IMR-90 (cell line): ENCODE results near the gene GUCY1A2. TPM values are rescaled to one million over a fixed set of nuclear protein-coding genes. Genes with fewer than 3 reads are reported as not detected.

Experiments used
- ATAC-seq: fragments of 200-7000 bp; cut with Tn5 transposase; 2 replicates; pipeline ENCODE4 v1.9.1; 2020; ENCODE audit warnings: low read depth, mild to moderate bottlenecking, moderate library complexity
- BruUV-seq: library from RNA; stranded (reverse); fragments of 400-500 nt; replicated peaks from 2 replicates; lab custom pipeline; 2021; lab: Mats Ljungman, UMichigan
- CTCF ChIA-PET: fragments of 300-600 bp; formaldehyde crosslinking; extraction: SDS; loops from one replicate; lab custom pipeline; 2021; ENCODE audit warnings: antibody characterized with exemption; lab: Yijun Ruan, JAX
- POLR2A ChIA-PET: fragments of 300-600 bp; sonication (Branson Sonifier 250); formaldehyde crosslinking; loops from one replicate; lab custom pipeline; 2022; ENCODE audit warnings: antibody characterized with exemption; ENCODE audit not compliant: unreplicated experiment; lab: Charles Lee
- DNase-seq: peaks from one replicate; pipeline ENCODE4 v3.0.0; 2013
- H2AFZ ChIP-seq: replicated peaks from 2 replicates; pipeline ENCODE3; 2013; ENCODE audit warnings: low read length, mild to moderate bottlenecking; ENCODE audit not compliant: poor library complexity
- H2AK5ac ChIP-seq: 2 replicates; pipeline ENCODE4 v1.6.1; 2013; ENCODE audit warnings: low read depth, low read length, inconsistent platforms
- H2AK9ac ChIP-seq: replicated peaks from 2 replicates; pipeline ENCODE3; 2013; ENCODE audit warnings: mild to moderate bottlenecking, low read depth, low read length, moderate library complexity; ENCODE audit not compliant: poor library complexity
- H2BK120ac ChIP-seq: 2 replicates; pipeline ENCODE4 v1.6.1; 2013; ENCODE audit warnings: low read depth, low read length, inconsistent platforms
- H2BK15ac ChIP-seq: 3 replicates; pipeline ENCODE4 v1.6.1; 2013; ENCODE audit warnings: low read depth, low read length, inconsistent platforms
- H2BK20ac ChIP-seq: 2 replicates; pipeline ENCODE4 v1.6.1; 2013; ENCODE audit warnings: low read depth, mild to moderate bottlenecking, inconsistent platforms, low read length, moderate library complexity
- H2BK5ac ChIP-seq: 2 replicates; pipeline ENCODE4 v1.6.1; 2013; ENCODE audit warnings: mild to moderate bottlenecking, low read depth, low read length, inconsistent platforms; ENCODE audit not compliant: poor library complexity, severe bottlenecking
- H3K14ac ChIP-seq: replicated peaks from 2 replicates; pipeline ENCODE4 v1.6.1; 2013; ENCODE audit warnings: low read depth, low read length, inconsistent platforms
- H3K18ac ChIP-seq: 2 replicates; pipeline ENCODE4 v1.6.1; 2013; ENCODE audit warnings: low read depth, low read length, control low read depth
- H3K23ac ChIP-seq: 2 replicates; pipeline ENCODE4 v1.6.1; 2013; ENCODE audit warnings: low read depth, low read length, inconsistent platforms
- H3K27ac ChIP-seq: 2 replicates; pipeline ENCODE4 v1.5.1; 2013; ENCODE audit warnings: mild to moderate bottlenecking, control low read depth, low read length; ENCODE audit not compliant: insufficient read depth
- H3K27me3 ChIP-seq: 2 replicates; pipeline ENCODE4 v1.6.1; 2013; ENCODE audit warnings: low read length; ENCODE audit not compliant: control insufficient read depth, insufficient read depth
- H3K36me3 ChIP-seq: 2 replicates; pipeline ENCODE4 v1.6.1; 2013; ENCODE audit warnings: low read length, mixed read lengths; ENCODE audit not compliant: control insufficient read depth, insufficient read depth
- H3K4ac ChIP-seq: 2 replicates; pipeline ENCODE4 v1.6.1; 2013; ENCODE audit warnings: low read depth, low read length, inconsistent platforms
- H3K4me1 ChIP-seq: 2 replicates; pipeline ENCODE4 v1.6.1; 2013; ENCODE audit warnings: low read length, mixed read lengths; ENCODE audit not compliant: control insufficient read depth, insufficient read depth
- H3K4me2 ChIP-seq: 2 replicates; pipeline ENCODE4 v1.6.1; 2013; ENCODE audit warnings: low read depth, mild to moderate bottlenecking, control low read depth, low read length, moderate library complexity
- H3K4me3 ChIP-seq: 2 replicates; pipeline ENCODE4 v1.5.1; 2013; ENCODE audit warnings: low read depth, mild to moderate bottlenecking, control low read depth, low read length, moderate library complexity; ENCODE audit not compliant: insufficient read depth
- H3K56ac ChIP-seq: 2 replicates; pipeline ENCODE4 v1.6.1; 2013; ENCODE audit warnings: low read length, inconsistent platforms; ENCODE audit not compliant: insufficient read depth; ENCODE audit errors: extremely low read depth
- H3K79me1 ChIP-seq, 2 experiments: 2 replicates each; pipeline ENCODE4 v1.6.1; 2013; ENCODE audit warnings: low read length in 2 of 2, inconsistent platforms in 1 of 2, low read depth in 1 of 2
- H3K9ac ChIP-seq: 2 replicates; pipeline ENCODE4 v1.6.1; 2013; ENCODE audit warnings: low read depth, low read length, control low read depth
- H3K9me1 ChIP-seq: 2 replicates; pipeline ENCODE4 v1.6.1; 2013; ENCODE audit warnings: low read length, inconsistent platforms; ENCODE audit not compliant: insufficient read depth
- H3K9me3 ChIP-seq: 2 replicates; pipeline ENCODE4 v1.6.1; 2013; ENCODE audit warnings: low read length; ENCODE audit not compliant: control insufficient read depth, insufficient read depth
- H4K20me1 ChIP-seq: 2 replicates; pipeline ENCODE4 v1.6.1; 2013; ENCODE audit warnings: low read length, inconsistent platforms; ENCODE audit not compliant: insufficient read depth
- H4K5ac ChIP-seq: 2 replicates; pipeline ENCODE4 v1.6.1; 2013; ENCODE audit warnings: mild to moderate bottlenecking, low read depth, low read length, control low read depth
- H4K8ac ChIP-seq, 2 experiments: 2 replicates each; pipeline ENCODE4 v1.6.1; 2013; ENCODE audit warnings: low read depth in 2 of 2, low read length in 2 of 2, control low read depth in 1 of 2, inconsistent platforms in 1 of 2
- H4K91ac ChIP-seq: 2 replicates; pipeline ENCODE4 v1.6.1; 2013; ENCODE audit warnings: low read depth, low read length, inconsistent platforms; ENCODE audit not compliant: insufficient read depth
- CEBPB ChIP-seq: IDR thresholded peaks from 2 replicates; pipeline ENCODE4 v1.6.1; 2012; ENCODE audit warnings: low read depth, low read length, improper control_type of control experiment
- MAFK ChIP-seq: IDR thresholded peaks from 2 replicates; pipeline ENCODE4 v1.6.1; 2012; ENCODE audit warnings: low read depth, low read length, improper control_type of control experiment
- MAZ ChIP-seq: IDR thresholded peaks from 2 replicates; pipeline ENCODE4 v1.6.1; 2012; ENCODE audit warnings: low read depth, mild to moderate bottlenecking, low read length, improper control_type of control experiment, moderate library complexity, borderline replicate concordance
- RCOR1 ChIP-seq: IDR thresholded peaks from 2 replicates; pipeline ENCODE4 v1.6.1; 2012; ENCODE audit warnings: mild to moderate bottlenecking, low read length, improper control_type of control experiment; ENCODE audit not compliant: insufficient replicate concordance
- SMC3 ChIP-seq: fragments of 150-350 bp; IDR thresholded peaks from 2 replicates; pipeline ENCODE4 v1.6.1; 2016; ENCODE audit warnings: low read depth, mild to moderate bottlenecking, antibody characterized with exemption, low read length, moderate library complexity
- WGBS, 2 experiments: methylation state at CpG; one replicate each; pipeline versions ENCODE4 v1.1.5 to v1.1.7; 2013; ENCODE audit warnings: missing lambda C conversion rate in 2 of 2; ENCODE audit not compliant: insufficient read length in 1 of 2; ENCODE audit errors: extremely low coverage in 2 of 2; 5-methylcytosine and 5-hydroxymethylcytosine counted together
- dilution Hi-C: fragments of 300-500 bp; cut with HindIII; formaldehyde crosslinking; loops from one replicate; pipeline ENCODE4 v1.14.3; 2018; ENCODE audit warnings: low sequenced_read_pairs; ENCODE audit not compliant: unreplicated experiment
- in situ Hi-C: fragments of 300-500 bp; cut with MboI; formaldehyde crosslinking; loops from 3 replicates; pipeline ENCODE4 v1.14.3; 2019; ENCODE audit warnings: low sequenced_read_pairs, inconsistent platforms, mixed read lengths
- intact Hi-C: fragments of 100-400 bp; cut with micrococcal nuclease; formaldehyde crosslinking; loops from 2 replicates; pipeline ENCODE4 v1.10.0; 2022
- polyA plus RNA-seq, 3 experiments: library from polyadenylated mRNA; depleted of rRNA; stranded (reverse); fragments of >200 nt; gene quantifications; 2 replicates each; pipeline ENCODE4 v1.2.3, GENCODE V29; 2012; ENCODE audit warnings: low replicate concordance in 1 of 3
- total RNA-seq: library from RNA; depleted of rRNA; stranded (reverse); fragments of >200 nt; gene quantifications from 2 replicates; pipeline ENCODE4 v1.2.3, GENCODE V29; 2012

Gene GUCY1A2
- total and polyA plus RNA-seq, 2 of the 4 experiments (the other 2 are of a cell fraction), result under 0.01 to 0.03 TPM

DNA sequence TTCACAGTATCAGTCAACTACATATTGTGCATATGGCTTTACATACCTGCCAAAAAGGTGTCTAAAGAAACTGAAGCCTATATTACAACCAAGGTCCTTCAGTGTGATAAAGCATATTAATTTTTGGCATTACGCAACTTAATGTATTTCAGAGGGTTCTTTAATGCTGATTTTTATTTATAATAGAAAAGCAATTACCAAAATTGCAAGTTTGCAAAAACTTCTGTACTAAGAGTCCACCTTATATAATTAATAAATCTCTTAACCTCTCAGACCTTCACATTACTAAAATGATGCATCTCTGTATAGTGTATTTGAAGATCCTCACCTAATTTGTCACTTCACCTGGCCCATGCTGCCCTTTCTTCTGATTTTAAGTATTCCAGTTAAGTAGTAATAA, 128.6 kb downstream of the GUCY1A2 start:
- in situ Hi-C loops, result no loop called here
- H3K56ac ChIP-seq, result no peak overlapping the region
- ChIA-PET POLR2A (no interaction called here), CTCF (no interaction called here)
- no CpG with 5 or more reads among the region's 1 CpG for WGBS, 2 experiments
- no peak overlapping the region for H2AK9ac ChIP-seq
- H3K27ac ChIP-seq, result no peak overlapping the region
- no TSS peak for BruUV-seq
- no peaks in the 10 kb centered on the region for H3K27me3 ChIP-seq
- no peak overlapping the region for H2BK5ac ChIP-seq
- H3K9ac ChIP-seq, result no peak overlapping the region
- H3K36me3 ChIP-seq, result no peaks in the 10 kb centered on the region
- no peak overlapping the region for H3K4me3 ChIP-seq
- H3K23ac ChIP-seq, result no peak overlapping the region
- H3K4me1 ChIP-seq, result no peaks in the 10 kb centered on the region
- H2BK15ac ChIP-seq, result no peak overlapping the region
- no peak overlapping the region for H3K4ac ChIP-seq
- intact Hi-C loops, result no loop called here
- no peak overlapping the region for H2AFZ ChIP-seq
- H4K91ac ChIP-seq, result no peak overlapping the region
- no peak overlapping the region for H2AK5ac ChIP-seq
- no peaks in the 10 kb centered on the region for H3K79me1 ChIP-seq
- no peaks in the 10 kb centered on the region for H3K9me1 ChIP-seq
- TF ChIP-seq MAZ (no peak), SMC3 (no peak), RCOR1 (no peak), MAFK (0 out of 2 replicates have a peak, but pooled peaks have one; percentile 21), CEBPB (peak; percentile 44; the same call in 1 of the 2 replicates)
- H4K5ac ChIP-seq, result no peak overlapping the region
- ATAC-seq (no peak), DNase-seq (no peak)
- H3K18ac ChIP-seq, result no peak overlapping the region
- H3K14ac ChIP-seq, result no peak overlapping the region
- no peaks in the 10 kb centered on the region for H4K20me1 ChIP-seq
- no peak overlapping the region for H2BK20ac ChIP-seq
- no peak overlapping the region for H4K8ac ChIP-seq
- no peak overlapping the region for H3K4me2 ChIP-seq
- no peak overlapping the region for H2BK120ac ChIP-seq
- dilution Hi-C loops, result no loop called here
- no peaks in the 10 kb centered on the region for H3K9me3 ChIP-seq
